Activated T-cell treated with anti-CD3 and anti-CD28 coated beads, Interleukin-2, amount 50 U/mL, for 72 hours (primary cell): Measurements from ENCODE around the gene JUND. TPM values are rescaled to one million over a fixed set of nuclear protein-coding genes. Genes with fewer than 3 reads are reported as not detected.

ENCODE experiments used
- ATAC-seq, 2 donors: fragments of 150-1000 bp; cut with Tn5 transposase; replicated peaks in 1 of 2; 2 replicates each; pipeline ENCODE4 v1.10.0; 2021; ENCODE audit warnings: moderate library complexity in 2 of 2, mild to moderate bottlenecking in 1 of 2
- DNase-seq, 2 donors: peaks; one replicate each; pipeline ENCODE4 v3.0.0; 2021 to 2022; ENCODE audit warnings: mixed read lengths in 1 of 2
- H3K27ac Mint-ChIP-seq: one replicate; pipeline ENCODE4 v1.8.0; 2022; ENCODE audit warnings: mild to moderate bottlenecking, moderate library complexity, mixed read lengths
- H3K27me3 Mint-ChIP-seq: one replicate; pipeline ENCODE4 v1.8.0; 2022; ENCODE audit warnings: low read depth, mixed read lengths
- H3K36me3 Mint-ChIP-seq, 2 donors: one replicate each; pipeline ENCODE4 v1.8.0; 2022; ENCODE audit warnings: mixed read lengths in 2 of 2, mild to moderate bottlenecking in 1 of 2; ENCODE audit not compliant: insufficient read depth in 2 of 2
- H3K4me1 Mint-ChIP-seq: one replicate; pipeline ENCODE4 v1.8.0; 2022; ENCODE audit warnings: low read depth, mixed read lengths
- H3K4me3 Mint-ChIP-seq, 2 donors: one replicate each; pipeline ENCODE4 v1.8.0; 2022; ENCODE audit warnings: mild to moderate bottlenecking in 2 of 2, mixed read lengths in 2 of 2, moderate library complexity in 2 of 2
- H3K9me3 Mint-ChIP-seq, 2 donors: one replicate each; pipeline ENCODE4 v1.8.0; 2022; ENCODE audit warnings: mixed read lengths in 2 of 2
- total RNA-seq, 2 donors: library from RNA; stranded (reverse); gene quantifications; one replicate each; pipeline ENCODE4 v1.2.3, GENCODE V29; 2022

Gene JUND
- total RNA-seq, 2 donors from 2014 or later, result 197 to 235 TPM

DNA sequence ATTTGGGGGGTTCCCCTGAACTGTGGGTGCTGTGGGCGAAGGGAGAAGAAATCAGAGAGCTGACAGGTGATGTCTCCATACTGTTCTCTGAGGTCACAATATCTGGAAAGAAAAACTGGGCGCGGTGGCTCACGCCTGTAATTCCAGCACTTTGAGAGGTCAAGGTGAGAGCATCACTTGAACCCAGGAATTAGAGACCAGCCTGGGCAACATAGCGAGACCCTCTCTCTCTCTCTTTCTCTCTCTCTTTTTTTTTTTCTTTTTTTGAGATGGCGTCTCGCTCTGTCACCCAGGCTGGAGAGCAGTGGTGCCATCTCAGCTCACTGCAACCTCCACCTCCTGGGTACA is 29.1 kb downstream of the JUND start:
- Mint-ChIP-seq H3K27ac (no peak overlapping the region), H3K9me3 (no peaks in the 10 kb centered on the region), H3K27me3 (peaks cover 32% of the 10 kb centered on the region), H3K4me3 (no peak overlapping the region), H3K4me1 (peaks cover 8% of the 10 kb centered on the region), H3K36me3 (no peaks in the 10 kb centered on the region)
- no peak for ATAC-seq
- no peak for DNase-seq

DNA sequence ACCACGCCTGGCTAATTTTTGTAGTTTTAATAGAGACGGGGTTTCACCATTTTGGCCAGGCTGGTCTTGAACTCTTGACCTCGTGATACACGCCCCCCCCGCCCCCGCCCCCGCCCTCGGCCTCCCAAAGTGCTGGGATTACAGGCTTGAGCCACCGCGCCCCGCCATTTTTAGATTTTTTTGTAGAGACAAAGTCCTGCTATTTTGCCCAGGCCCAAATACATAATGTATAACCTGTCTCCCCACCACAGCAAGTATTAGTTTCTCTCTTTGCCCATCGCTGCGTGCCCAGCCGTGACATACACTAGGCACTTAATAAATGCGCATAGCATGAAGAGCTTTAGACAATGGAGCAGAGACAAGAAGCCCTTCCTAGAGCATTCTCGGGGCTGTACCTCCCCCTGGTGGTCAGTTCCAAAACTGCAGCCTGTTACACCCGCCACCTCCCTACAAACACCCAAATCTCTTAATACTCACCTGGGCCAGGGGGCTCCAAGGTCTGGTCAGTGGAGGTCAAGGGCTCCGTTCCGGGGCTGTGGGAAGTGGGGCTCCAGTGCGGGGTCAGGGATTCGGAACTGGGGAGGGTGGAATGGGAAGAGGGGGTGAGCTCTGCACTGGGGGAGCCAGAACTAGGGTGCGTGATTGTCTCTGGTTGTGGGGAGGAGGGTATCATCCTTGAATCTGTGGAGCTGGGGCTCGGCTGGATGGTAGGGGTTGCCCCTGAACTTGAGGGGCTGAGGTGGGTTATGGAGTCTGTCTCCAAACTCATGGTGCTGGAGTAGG is 29.6 kb downstream of the JUND start:
- Mint-ChIP-seq H3K4me1 (peaks cover 8% of the 10 kb centered on the region), H3K9me3 (no peaks in the 10 kb centered on the region), H3K27ac (no peak overlapping the region), H3K27me3 (peaks cover 32% of the 10 kb centered on the region), H3K4me3 (no peak overlapping the region), H3K36me3 (no peaks in the 10 kb centered on the region)
- ATAC-seq, result peak; percentile 83 to 85
- DNase-seq, result peak; percentile 80 to 85

DNA sequence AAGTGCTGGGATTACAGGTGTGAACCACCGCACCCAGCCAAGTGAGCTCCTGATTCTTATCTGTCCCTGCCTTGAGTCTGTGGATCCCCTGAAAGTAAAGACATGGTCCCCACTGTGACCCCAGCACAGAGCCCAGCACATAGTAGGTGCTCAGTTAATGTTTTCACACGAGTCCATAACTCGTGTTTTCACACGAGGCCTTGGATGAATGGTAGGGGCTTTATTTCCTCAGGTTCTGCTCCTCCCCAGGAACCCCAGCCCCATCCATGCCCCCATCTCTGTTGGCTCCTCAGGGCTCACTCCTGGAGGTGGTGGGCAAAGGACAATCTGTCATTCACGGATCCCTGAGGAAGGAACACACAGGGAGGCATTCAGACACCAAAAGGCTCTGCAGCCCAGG is 31.6 kb downstream of the JUND start:
- Mint-ChIP-seq H3K27me3 (peaks cover 26% of the 10 kb centered on the region), H3K36me3 (no peaks in the 10 kb centered on the region)

DNA sequence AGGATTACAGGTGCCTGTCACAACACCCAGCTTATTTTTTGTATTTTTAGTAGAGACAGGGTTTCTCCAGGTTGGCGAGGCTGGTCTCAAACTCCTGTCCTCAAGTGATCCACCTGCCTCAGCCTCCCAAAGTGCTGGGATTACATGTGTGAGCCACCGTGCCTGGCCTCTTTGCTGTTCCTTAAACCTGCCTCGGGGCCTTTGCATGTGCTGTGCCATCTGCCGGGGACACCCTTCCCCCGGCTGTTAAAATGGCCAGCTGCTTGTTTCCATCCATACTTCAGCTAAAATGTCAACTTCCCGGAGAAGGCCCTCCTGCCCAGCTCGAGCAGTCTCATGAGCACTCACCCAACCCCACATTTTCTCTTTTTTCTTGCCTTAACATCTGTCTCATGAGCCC is 36.1 kb downstream of the JUND start:
- Mint-ChIP-seq H3K36me3 (no peaks in the 10 kb centered on the region), H3K27ac (no peak overlapping the region), H3K9me3 (no peaks in the 10 kb centered on the region), H3K4me1 (no peaks in the 10 kb centered on the region), H3K27me3 (no peaks in the 10 kb centered on the region), H3K4me3 (no peak overlapping the region)
- ATAC-seq (no peak), DNase-seq (no peak)

More for the DNA sequence above, 31.6 kb downstream of the JUND start:
- DNase-seq (no peak), ATAC-seq (no peak)
- H3K27ac Mint-ChIP-seq, result no peak overlapping the region
- H3K4me3 Mint-ChIP-seq, result no peak overlapping the region
- peaks cover 8% of the 10 kb centered on the region for H3K4me1 Mint-ChIP-seq
- H3K9me3 Mint-ChIP-seq, result no peaks in the 10 kb centered on the region

DNA sequence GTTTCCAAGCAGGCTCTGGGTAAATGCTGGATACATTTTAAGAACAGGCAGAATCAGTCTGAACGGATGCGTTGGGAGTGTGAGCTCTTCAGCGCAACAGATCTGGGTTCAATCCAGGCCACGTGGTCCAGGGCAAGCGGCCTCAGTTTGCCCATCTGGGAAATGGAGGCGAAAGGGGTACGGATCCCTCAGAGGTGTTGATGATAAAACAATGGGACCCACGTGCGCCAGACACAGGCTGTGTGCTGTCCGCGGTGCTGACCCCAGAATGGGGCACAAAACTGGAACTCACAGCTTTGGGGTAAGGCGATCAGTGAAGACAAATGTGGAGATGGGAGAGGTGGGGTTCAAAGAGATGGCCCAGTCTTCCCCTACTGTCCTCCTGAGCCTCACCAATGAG is 42.1 kb downstream of the JUND start:
- Mint-ChIP-seq H3K27ac (no peak overlapping the region), H3K4me3 (no peak overlapping the region), H3K36me3 (no peaks in the 10 kb centered on the region), H3K4me1 (no peaks in the 10 kb centered on the region), H3K9me3 (no peaks in the 10 kb centered on the region), H3K27me3 (peaks cover 17% of the 10 kb centered on the region)
- ATAC-seq, result no peak
- no peak for DNase-seq

DNA sequence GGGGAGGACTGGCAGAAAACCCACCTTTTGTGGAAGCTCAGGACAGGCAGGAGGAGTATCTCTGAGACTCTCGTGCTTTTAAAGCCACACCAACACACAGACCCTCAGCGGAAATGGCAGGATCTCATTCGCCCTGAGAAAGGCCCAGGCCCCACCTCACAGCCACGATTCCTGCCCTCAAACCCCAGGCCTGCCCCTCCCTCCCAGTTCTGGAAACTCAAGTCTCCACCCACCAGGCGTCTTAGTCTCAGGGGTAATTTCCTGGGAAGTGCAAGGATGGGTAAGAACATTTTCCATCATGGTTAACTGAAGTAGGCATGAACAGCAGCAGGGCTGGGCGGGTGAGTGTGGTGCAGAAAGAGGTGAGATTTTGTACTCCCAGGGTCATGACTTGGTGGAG is 47.2 kb downstream of the JUND start:
- peaks cover 0 to 3% of the 10 kb centered on the region in 2 donors for H3K36me3 Mint-ChIP-seq
- ATAC-seq, result no peak
- no peak overlapping the region for H3K27ac Mint-ChIP-seq
- DNase-seq, result no peak
- peaks cover 12% of the 10 kb centered on the region for H3K4me1 Mint-ChIP-seq
- no peaks in the 10 kb centered on the region for H3K9me3 Mint-ChIP-seq
- H3K4me3 Mint-ChIP-seq, result no peak overlapping the region
- H3K27me3 Mint-ChIP-seq, result peaks cover 58% of the 10 kb centered on the region

DNA sequence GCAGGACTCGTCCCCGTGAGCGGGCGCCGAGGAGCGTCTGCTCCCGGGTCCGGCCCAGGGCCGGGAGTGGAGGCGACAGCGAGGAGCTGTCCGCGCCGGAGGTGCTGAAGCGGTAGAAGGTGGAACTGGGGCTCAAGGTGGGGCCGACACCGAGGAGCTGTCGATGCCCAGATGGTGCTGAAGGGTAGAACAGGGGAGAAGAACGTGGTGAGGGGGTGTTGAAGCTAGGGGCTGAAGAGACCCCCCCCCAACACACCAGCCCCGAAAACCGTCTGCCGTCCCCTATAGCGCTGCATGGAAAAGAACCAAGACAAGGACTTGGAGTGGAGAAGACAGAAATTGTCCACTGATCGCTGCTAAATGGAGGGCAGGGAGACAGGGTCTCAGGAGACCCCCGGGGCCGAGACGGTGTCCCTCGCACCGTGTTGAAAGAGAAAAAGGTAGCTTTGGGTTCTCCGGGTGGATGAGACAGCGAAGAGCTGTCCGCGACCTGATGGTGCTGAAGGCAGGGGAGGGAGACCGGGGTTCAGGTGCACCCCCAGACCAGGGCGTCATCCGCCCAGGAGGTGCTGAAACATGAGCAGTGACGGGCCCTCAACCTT is 48.1 kb downstream of the JUND start:
- Mint-ChIP-seq H3K36me3 (peaks cover 0 to 3% of the 10 kb centered on the region in 2 donors), H3K9me3 (no peaks in the 10 kb centered on the region), H3K4me1 (peaks cover 12% of the 10 kb centered on the region), H3K27me3 (peaks cover 55% of the 10 kb centered on the region), H3K27ac (no peak overlapping the region), H3K4me3 (no peak overlapping the region)
- ATAC-seq (peak; percentile 52 to 57), DNase-seq (peak; percentile 51 to 65)

DNA sequence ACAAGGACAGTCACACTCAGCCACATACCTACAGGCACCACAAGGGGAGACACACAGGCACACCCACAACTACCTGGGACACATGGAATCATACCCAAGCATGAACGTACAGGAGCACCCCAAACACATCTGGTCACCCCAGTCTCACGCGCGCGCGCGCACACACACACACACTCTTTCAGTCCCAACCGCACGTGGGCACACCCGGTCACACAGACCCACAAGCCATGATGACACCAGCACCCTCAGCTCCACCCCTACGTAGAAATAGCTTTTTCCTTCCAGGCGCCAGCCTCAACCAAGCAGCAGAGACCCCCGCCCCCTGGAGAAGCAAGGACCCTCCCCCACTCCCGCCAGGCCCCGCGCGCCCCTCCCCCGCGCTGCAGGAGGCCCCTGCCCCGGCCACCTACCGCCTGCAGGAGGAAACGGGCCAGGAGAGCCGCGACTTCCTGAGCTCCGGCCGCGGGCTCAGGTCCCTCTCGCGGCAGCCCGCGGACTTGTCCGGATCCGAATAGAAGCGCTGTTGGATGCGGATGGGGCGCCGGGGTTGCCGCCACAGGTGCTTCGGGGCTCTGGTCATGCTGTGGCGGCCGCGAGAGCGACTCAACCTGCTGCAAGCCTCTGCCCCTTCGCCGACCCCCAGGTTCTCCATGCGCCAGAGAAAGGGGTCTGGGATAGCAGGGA is 48.7 kb downstream of the JUND start:
- Mint-ChIP-seq H3K4me3 (no peak overlapping the region), H3K36me3 (peaks cover 0 to 3% of the 10 kb centered on the region in 2 donors), H3K4me1 (peaks cover 12% of the 10 kb centered on the region), H3K27me3 (peaks cover 59% of the 10 kb centered on the region), H3K27ac (no peak overlapping the region), H3K9me3 (no peaks in the 10 kb centered on the region)
- ATAC-seq (peak; percentile 44 to 62), DNase-seq (peak in 1 of 2 donors; percentile 33)

DNA sequence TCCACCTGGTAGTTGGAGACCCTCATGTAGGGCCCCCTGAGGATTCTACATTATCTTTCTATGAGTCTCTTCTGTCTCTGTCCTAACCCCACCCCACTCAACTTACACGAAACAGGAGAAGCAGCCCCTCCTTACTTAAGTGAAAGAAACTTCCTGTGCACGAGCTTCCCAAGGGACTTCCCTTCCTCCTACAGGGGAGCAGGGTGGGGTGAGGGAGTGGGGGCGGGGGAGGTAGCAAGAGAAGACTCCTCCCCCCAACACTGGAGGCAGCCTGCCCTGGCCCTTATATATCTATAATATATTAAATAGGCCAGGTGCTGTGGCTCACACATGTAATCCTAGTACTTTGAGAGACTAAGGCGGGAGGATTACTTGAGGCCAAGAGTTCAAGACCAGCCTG is 49.6 kb downstream of the JUND start:
- H3K27me3 Mint-ChIP-seq, result peaks cover 68% of the 10 kb centered on the region
- H3K9me3 Mint-ChIP-seq, result no peaks in the 10 kb centered on the region
- peaks cover 0 to 3% of the 10 kb centered on the region in 2 donors for H3K36me3 Mint-ChIP-seq
- DNase-seq, result no peak
- peaks cover 12% of the 10 kb centered on the region for H3K4me1 Mint-ChIP-seq
- no peak overlapping the region for H3K27ac Mint-ChIP-seq
- no peak for ATAC-seq
- no peak overlapping the region for H3K4me3 Mint-ChIP-seq

DNA sequence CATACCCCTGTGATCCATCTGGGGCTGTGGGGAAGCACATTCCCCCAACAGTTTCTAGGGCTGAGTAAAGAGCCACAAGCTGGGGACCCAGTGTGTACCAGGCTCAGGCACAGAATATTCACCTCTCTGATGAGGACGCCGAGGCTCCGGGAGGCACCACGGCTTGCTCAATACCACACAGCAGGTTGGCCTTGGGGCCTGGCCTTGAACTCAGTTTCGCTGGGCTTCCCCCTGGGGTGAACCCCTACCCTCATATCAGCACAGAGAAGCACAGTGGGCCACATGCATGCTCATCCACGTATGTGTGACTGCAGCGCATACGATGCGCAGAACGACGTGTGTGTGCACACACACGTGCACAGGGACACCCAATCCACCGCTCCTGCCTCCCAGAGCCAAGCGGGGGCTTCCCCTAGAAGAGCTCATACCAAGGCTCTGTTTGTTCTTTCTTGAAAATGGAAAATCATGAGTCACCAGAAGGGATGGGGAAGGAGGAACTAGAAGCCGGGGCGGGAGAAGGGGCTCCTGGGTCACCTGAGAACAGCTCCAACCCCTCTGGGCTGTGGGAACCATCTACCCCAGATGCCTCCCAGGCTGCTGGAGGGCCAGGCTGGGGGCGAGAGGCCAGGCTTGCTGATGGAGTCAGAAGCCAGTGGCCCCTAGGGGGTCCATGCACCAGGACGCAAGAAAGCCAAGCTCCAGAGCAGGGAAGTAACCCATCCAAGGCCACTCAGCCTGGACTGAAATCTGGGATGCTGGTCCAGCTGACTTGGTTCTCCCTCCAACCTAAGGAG is 50.3 kb downstream of the JUND start:
- H3K27ac Mint-ChIP-seq, result no peak overlapping the region
- peaks cover 71% of the 10 kb centered on the region for H3K27me3 Mint-ChIP-seq
- peaks cover 12% of the 10 kb centered on the region for H3K4me1 Mint-ChIP-seq
- H3K9me3 Mint-ChIP-seq, result no peaks in the 10 kb centered on the region
- H3K36me3 Mint-ChIP-seq, result peaks cover 0 to 3% of the 10 kb centered on the region in 2 donors
- ATAC-seq, result no peak
- DNase-seq, result no peak
- no peak overlapping the region for H3K4me3 Mint-ChIP-seq

DNA sequence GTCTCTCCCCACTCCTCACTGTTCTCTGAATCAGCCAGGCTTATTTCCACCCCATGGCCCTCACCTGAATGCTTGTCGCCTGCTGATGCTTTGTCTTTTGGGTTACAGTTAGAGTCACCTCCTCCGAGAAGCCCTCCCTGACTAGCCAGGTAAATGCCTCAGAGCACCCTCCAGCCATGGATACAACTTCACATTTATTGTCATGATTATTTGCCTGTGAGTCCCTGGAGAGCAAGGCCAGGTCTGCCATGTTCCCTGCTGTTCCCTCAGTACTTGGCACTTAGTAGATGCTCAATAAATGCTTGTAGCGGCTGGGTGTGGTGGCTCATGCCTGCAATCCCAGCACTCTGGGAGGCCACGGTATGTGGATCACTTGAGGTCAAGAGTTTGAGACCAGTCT is 51.5 kb downstream of the JUND start:
- no peak overlapping the region for H3K4me3 Mint-ChIP-seq
- ATAC-seq (no peak), DNase-seq (no peak)
- H3K36me3 Mint-ChIP-seq, result peaks cover 0 to 3% of the 10 kb centered on the region in 2 donors
- H3K4me1 Mint-ChIP-seq, result peaks cover 20% of the 10 kb centered on the region
- H3K9me3 Mint-ChIP-seq, result no peaks in the 10 kb centered on the region
- H3K27ac Mint-ChIP-seq, result no peak overlapping the region
- H3K27me3 Mint-ChIP-seq, result peaks cover 73% of the 10 kb centered on the region
